SU-DHL-6 (cell line): ENCODE measurements around the gene RALGPS1.

Experiments used
- EZH2phosphoT487 ChIP-seq: fragments of 200-600 bp; sonication (generic), shearing (Covaris generic); conservative IDR thresholded peaks from 2 replicates; pipeline ENCODE4 v1.6.1; 2018; ENCODE audit warnings: mild to moderate bottlenecking, antibody characterized with exemption, low read length, moderate library complexity, mixed read lengths
- TF ChIP-seq, protein P1 (sequence below): fragments of 200-600 bp; sonication (generic); IDR thresholded peaks from one replicate; pipeline ENCODE4 v1.5.1; 2017; ENCODE audit warnings: antibody characterized with exemption, mild to moderate bottlenecking, low read length, moderate library complexity; ENCODE audit not compliant: insufficient read depth, poor library complexity, severe bottlenecking

- TF ChIP-seq, protein P1, sequence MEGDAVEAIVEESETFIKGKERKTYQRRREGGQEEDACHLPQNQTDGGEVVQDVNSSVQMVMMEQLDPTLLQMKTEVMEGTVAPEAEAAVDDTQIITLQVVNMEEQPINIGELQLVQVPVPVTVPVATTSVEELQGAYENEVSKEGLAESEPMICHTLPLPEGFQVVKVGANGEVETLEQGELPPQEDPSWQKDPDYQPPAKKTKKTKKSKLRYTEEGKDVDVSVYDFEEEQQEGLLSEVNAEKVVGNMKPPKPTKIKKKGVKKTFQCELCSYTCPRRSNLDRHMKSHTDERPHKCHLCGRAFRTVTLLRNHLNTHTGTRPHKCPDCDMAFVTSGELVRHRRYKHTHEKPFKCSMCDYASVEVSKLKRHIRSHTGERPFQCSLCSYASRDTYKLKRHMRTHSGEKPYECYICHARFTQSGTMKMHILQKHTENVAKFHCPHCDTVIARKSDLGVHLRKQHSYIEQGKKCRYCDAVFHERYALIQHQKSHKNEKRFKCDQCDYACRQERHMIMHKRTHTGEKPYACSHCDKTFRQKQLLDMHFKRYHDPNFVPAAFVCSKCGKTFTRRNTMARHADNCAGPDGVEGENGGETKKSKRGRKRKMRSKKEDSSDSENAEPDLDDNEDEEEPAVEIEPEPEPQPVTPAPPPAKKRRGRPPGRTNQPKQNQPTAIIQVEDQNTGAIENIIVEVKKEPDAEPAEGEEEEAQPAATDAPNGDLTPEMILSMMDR = no peak
- TF ChIP-seq EZH2phosphoT487 = no peak
Observed at GRCh38 chr9:127114606-127115005, 200.0 kb downstream of the RALGPS1 start.
